Right atrium auricular region (tissue), 2 donors: ENCODE measurements around the gene FAM114A2. TPM values are rescaled to one million over a fixed set of nuclear protein-coding genes. Genes with fewer than 3 reads are reported as not detected.

Source experiments
- DNase-seq: peaks from one replicate; pipeline ENCODE4 v3.0.0-alpha.2; 2019; ENCODE audit warnings: low spot score
- H3K27ac ChIP-seq, 2 donors: fragments of 200-600 bp; sonication (generic); 1 replicate in 1 of 2; 2 replicates in 1 of 2; pipeline ENCODE4 v1.5.1; 2016 to 2019
- H3K27me3 ChIP-seq, 2 donors: fragments of 200-600 bp; sonication (generic); one replicate each; pipeline versions ENCODE4 v1.5.1 to v1.6.0; 2017 to 2019
- H3K36me3 ChIP-seq: fragments of 200-600 bp; sonication (generic); one replicate; pipeline ENCODE4 v1.5.1; 2016
- H3K4me1 ChIP-seq, 2 donors: fragments of 200-600 bp; sonication (generic); one replicate each; pipeline versions ENCODE4 v1.5.1 to v1.6.0; 2017 to 2019
- H3K4me3 ChIP-seq, 2 donors: fragments of 200-600 bp; sonication (generic); 1 replicate in 1 of 2; 2 replicates in 1 of 2; pipeline ENCODE4 v1.5.1; 2017 to 2019; ENCODE audit warnings: mild to moderate bottlenecking in 1 of 2, moderate library complexity in 1 of 2
- H3K9me3 ChIP-seq, 2 donors: fragments of 200-600 bp; sonication (generic); one replicate each; pipeline ENCODE4 v1.5.1; 2019
- total RNA-seq, 2 donors: library from RNA; depleted of rRNA; stranded (reverse); fragments of >200 nt; gene quantifications; one replicate each; pipeline ENCODE4 v1.1.0, GENCODE V29; 2016
- TF ChIP-seq, protein P1 (sequence below), 2 donors: fragments of 200-600 bp; sonication (generic); IDR thresholded peaks; one replicate each; pipeline ENCODE4 v1.5.1; 2019; ENCODE audit warnings: antibody characterized with exemption in 2 of 2

FAM114A2 gene
- total RNA-seq, 2 donors from 2014 or later, result 11.1 to 18.5 TPM

DNA sequence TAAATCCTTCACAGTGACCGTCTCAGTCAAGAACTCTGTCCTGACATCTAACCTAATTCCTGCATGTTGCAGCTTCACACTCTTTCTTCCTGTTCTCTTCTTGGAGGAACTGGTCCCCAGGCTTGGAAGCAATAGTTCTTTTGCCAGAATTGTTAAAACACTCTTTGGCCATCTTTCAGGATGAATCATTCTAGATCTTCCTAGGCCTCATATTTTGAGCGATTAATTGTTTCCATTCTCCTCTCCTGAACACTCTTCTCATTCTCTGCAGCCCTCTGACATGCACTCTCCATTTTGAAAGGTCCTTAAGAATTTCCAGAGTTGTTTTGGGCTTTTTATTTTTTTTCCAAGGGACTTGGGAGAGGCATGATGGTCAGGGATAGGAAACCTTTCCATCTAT is 85.8 kb downstream of the FAM114A2 start:
- H3K36me3 ChIP-seq, result no peaks in the 10 kb centered on the region
- TF ChIP-seq, protein P1, sequence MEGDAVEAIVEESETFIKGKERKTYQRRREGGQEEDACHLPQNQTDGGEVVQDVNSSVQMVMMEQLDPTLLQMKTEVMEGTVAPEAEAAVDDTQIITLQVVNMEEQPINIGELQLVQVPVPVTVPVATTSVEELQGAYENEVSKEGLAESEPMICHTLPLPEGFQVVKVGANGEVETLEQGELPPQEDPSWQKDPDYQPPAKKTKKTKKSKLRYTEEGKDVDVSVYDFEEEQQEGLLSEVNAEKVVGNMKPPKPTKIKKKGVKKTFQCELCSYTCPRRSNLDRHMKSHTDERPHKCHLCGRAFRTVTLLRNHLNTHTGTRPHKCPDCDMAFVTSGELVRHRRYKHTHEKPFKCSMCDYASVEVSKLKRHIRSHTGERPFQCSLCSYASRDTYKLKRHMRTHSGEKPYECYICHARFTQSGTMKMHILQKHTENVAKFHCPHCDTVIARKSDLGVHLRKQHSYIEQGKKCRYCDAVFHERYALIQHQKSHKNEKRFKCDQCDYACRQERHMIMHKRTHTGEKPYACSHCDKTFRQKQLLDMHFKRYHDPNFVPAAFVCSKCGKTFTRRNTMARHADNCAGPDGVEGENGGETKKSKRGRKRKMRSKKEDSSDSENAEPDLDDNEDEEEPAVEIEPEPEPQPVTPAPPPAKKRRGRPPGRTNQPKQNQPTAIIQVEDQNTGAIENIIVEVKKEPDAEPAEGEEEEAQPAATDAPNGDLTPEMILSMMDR (IDR thresholded peaks at IDR 0.05), result no peak
- no peak overlapping the region for H3K4me3 ChIP-seq
- no peaks in the 10 kb centered on the region for H3K9me3 ChIP-seq
- DNase-seq, result no peak
- peak overlapping the region in 1 of 2 donors; percentile 8 for H3K27ac ChIP-seq
- no peaks in the 10 kb centered on the region for H3K27me3 ChIP-seq
- H3K4me1 ChIP-seq, result no peaks in the 10 kb centered on the region

DNA sequence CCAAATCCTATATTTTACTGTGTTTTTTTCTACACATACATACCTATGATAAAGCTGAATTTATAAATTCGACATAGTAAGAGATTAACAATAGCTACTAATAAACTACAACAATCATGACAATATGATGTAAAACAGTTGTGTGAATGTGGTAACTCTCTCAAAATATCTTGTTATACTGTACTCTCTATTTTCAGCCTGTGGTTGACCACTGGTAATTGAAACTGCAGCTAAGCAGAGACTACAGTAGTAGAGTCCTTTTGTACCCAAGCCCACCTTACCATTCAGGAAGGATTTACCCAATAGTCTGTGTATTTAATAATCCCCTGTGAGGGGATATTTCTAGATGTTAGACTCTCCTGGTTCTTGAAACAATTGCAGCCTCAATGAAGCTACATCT is 86.7 kb downstream of the FAM114A2 start:
- Histone ChIP-seq H3K36me3 (no peaks in the 10 kb centered on the region), H3K4me3 (no peak overlapping the region), H3K9me3 (no peaks in the 10 kb centered on the region), H3K27me3 (no peaks in the 10 kb centered on the region), H3K4me1 (no peaks in the 10 kb centered on the region), H3K27ac (no peak overlapping the region)
- no peak for DNase-seq
- TF ChIP-seq, protein P1 (IDR thresholded peaks at IDR 0.05), result no peak

DNA sequence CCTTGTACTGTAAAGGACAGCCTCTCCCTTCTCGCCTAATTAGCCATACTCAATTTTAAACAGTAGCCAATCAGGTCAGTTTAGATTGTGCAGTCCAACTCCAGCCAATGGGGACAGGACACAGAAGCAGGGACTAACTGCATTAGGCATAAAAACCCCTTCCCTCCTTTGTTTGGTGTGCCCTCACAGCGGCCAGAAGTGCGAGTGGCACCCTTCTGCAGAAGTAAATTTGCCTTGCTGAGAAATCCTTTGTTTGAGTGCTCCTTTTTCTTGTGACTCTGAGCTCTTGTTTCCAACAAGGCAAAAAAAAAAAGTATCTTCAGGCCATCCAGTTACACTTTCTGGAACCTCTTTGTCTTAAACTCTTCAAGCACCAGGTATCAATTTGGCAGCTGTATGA is 97.4 kb downstream of the FAM114A2 start:
- H3K27ac ChIP-seq, result no peak overlapping the region
- H3K9me3 ChIP-seq, result peaks cover 7 to 45% of the 10 kb centered on the region in 2 donors
- no peaks in the 10 kb centered on the region for H3K27me3 ChIP-seq
- TF ChIP-seq, protein P1 (IDR thresholded peaks at IDR 0.05), result no peak
- no peaks in the 10 kb centered on the region for H3K36me3 ChIP-seq
- no peaks in the 10 kb centered on the region for H3K4me1 ChIP-seq
- H3K4me3 ChIP-seq, result no peak overlapping the region
- no peak for DNase-seq

Other genes with a start within 250 kb of the FAM114A2 start
- 10 to 100 TPM; 34.3 to 72.4 TPM for gene MFAP3, start 57 bp upstream of the FAM114A2 start, total RNA-seq
- 10 to 100 TPM; 13.2 to 18.4 TPM for gene GALNT10, start 151.8 kb upstream of the FAM114A2 start, total RNA-seq